ENCODE results near the gene TST. TPM values are rescaled to one million over a fixed set of nuclear protein-coding genes. Genes with fewer than 3 reads are reported as not detected.

TST gene
- total and polyA plus RNA-seq, 9 of the 15 experiments (the other 6 are each of a cell fraction or from before 2014, with no cell fraction given), result 1.4 to 26.9 (median 12.4) TPM

GRCh38 chr22:37062702-37063381 is 43.6 kb upstream of the TST start:
- intact Hi-C loops (cut with micrococcal nuclease) (no loop called here), in situ Hi-C loops (cut with MboI) (no loop called here)
- ATAC-seq (no peak), FAIRE-seq (no peak), DNase-seq (ENCODE audit: extremely low read depth in 1 of 4, low spot score in 3 of 4) (no peak)
- no TSS peak for BruUV-seq (replicated peaks)
- Histone ChIP-seq H4K20me1 (replicated peaks; ENCODE audit: control insufficient read depth, insufficient read depth, low read length) (no peaks in the 10 kb centered on the region; the same call in 1 of the 2 replicates), H3K9me1 (ENCODE audit: control insufficient read depth, insufficient read depth, low read length) (no peaks in the 10 kb centered on the region), H3K36me3 (ENCODE audit: control insufficient read depth, insufficient read depth, low read length) (no peaks in the 10 kb centered on the region), H3K9me3 (replicated peaks; ENCODE audit: control insufficient read depth, insufficient read depth, low read depth, low read length) (no peaks in the 10 kb centered on the region), H3K4me1 (replicated peaks in 1 of 2; ENCODE audit: control insufficient read depth in 2 of 2, insufficient read depth in 2 of 2, low read length in 2 of 2) (no peaks in the 10 kb centered on the region; a peak in 1 of 5 replicates), H3K27ac (ENCODE audit: extremely low read depth, low read depth, low read length) (no peak overlapping the region), H3K9ac (ENCODE audit: insufficient read depth in 1 of 2, low read depth in 2 of 2, low read length in 2 of 2) (no peak overlapping the region), H3K4me2 (ENCODE audit: insufficient read depth, low read length) (no peak overlapping the region), H3K4me3 (no peak overlapping the region), H2AFZ (ENCODE audit: low read depth, low read length) (no peak overlapping the region), H3K79me2 (ENCODE audit: control insufficient read depth, insufficient read depth, low read length) (no peaks in the 10 kb centered on the region), H3K27me3 (ENCODE audit: control insufficient read depth in 2 of 2, insufficient read depth in 2 of 2, low read length in 2 of 2) (peaks cover 4 to 68% of the 10 kb centered on the region in 2 experiments; a peak in 3 of 5 replicates)
- TF ChIP-seq GATAD2B (IDR thresholded peaks at IDR 0.05; ENCODE audit: borderline replicate concordance) (no peak), ZNF431 (CRISPR knock-in tag; IDR thresholded peaks at IDR 0.05) (no peak), CXXC5 (CRISPR knock-in tag; IDR thresholded peaks at IDR 0.05) (no peak), POLR2AphosphoS5 (IDR thresholded peaks at IDR 0.05; ENCODE audit: control insufficient read depth, insufficient read depth, low read depth, low read length) (no peak), FOXK1 (CRISPR knock-in tag; IDR thresholded peaks at IDR 0.05; ENCODE audit: borderline replicate concordance) (no peak), GTF3C2 (IDR thresholded peaks at IDR 0.05; ENCODE audit: borderline replicate concordance, extremely low read depth, insufficient read length) (no peak), ZNF212 (CRISPR knock-in tag; IDR thresholded peaks at IDR 0.05) (no peak)
- POLR2A ChIA-PET, result interaction anchor here (0.6 kb wide), 1 partner anchor 12 kb away, joined by 3 read pairs; no protein-coding TSS in a partner anchor
- 6% methylated on average over 5 of the region's 15 CpGs for WGBS (ENCODE audit: insufficient coverage, low coverage, missing lambda C conversion rate)
- CTCF ChIA-PET (ENCODE audit: low intra/inter-chr PET ratio), result no interaction called here

Data from K562 (cell line).